ENCODE data around the gene USP6NL. TPM values are rescaled to one million over a fixed set of nuclear protein-coding genes. Genes with fewer than 3 reads are reported as not detected.

Gene USP6NL
- total RNA-seq, 1 donor from 2014 or later = 39.9 TPM

DNA sequence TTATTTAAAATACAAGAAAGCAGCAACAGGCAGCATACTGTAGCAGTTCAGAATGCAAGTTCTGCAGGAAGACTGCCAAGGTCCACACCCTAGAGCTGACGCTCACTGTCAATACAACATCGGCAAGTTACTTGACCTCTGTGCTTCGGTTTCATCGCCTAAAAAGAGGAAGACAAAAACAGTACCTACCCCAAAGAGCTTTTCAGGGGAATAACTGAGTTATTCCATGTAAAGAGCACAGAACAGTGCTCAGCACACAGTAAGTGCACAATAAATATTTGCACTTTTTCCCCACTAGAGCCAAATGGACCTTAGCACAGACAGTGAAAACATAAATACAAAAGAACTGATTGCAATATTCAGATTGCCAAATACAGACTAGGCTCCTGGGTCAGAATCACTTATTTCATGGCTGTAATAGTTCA is 88.6 kb downstream of the USP6NL start:
- Histone ChIP-seq H3F3A (ENCODE audit: low read depth) (peaks cover 3% of the 10 kb centered on the region), H3K9me3 (ENCODE audit: low read depth) (no peaks in the 10 kb centered on the region), H3K79me2 (ENCODE audit: low read depth) (peaks cover 16% of the 10 kb centered on the region), H3K4me2 (no peak overlapping the region), H2AFZ (replicated peaks) (no peak overlapping the region), H4K20me1 (ENCODE audit: low read depth) (peaks cover 6% of the 10 kb centered on the region), H3K27me3 (no peaks in the 10 kb centered on the region), H3K27ac (no peak overlapping the region), H3K36me3 (peaks cover 14% of the 10 kb centered on the region), H3K4me3 (no peak overlapping the region), H3K4me1 (no peaks in the 10 kb centered on the region), H3K9ac (no peak overlapping the region)
- Mint-ChIP-seq H3K4me1 (peaks cover 5% of the 10 kb centered on the region), H3K9me3 (no peaks in the 10 kb centered on the region), H3K27me3 (ENCODE audit: insufficient read depth, low read depth) (no peaks in the 10 kb centered on the region), H3K36me3 (peaks cover 15% of the 10 kb centered on the region), H3K27ac (no peak overlapping the region), H3K4me3 (no peak overlapping the region)
- DNase-seq (ENCODE audit: low spot score) = no peak
- no peak for TF ChIP-seq EZH2 (IDR thresholded peaks at IDR 0.05)
- TF ChIP-seq, protein P1, sequence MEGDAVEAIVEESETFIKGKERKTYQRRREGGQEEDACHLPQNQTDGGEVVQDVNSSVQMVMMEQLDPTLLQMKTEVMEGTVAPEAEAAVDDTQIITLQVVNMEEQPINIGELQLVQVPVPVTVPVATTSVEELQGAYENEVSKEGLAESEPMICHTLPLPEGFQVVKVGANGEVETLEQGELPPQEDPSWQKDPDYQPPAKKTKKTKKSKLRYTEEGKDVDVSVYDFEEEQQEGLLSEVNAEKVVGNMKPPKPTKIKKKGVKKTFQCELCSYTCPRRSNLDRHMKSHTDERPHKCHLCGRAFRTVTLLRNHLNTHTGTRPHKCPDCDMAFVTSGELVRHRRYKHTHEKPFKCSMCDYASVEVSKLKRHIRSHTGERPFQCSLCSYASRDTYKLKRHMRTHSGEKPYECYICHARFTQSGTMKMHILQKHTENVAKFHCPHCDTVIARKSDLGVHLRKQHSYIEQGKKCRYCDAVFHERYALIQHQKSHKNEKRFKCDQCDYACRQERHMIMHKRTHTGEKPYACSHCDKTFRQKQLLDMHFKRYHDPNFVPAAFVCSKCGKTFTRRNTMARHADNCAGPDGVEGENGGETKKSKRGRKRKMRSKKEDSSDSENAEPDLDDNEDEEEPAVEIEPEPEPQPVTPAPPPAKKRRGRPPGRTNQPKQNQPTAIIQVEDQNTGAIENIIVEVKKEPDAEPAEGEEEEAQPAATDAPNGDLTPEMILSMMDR (IDR thresholded peaks at IDR 0.05) = no peak
- TF ChIP-seq EZH2phosphoT487 (IDR thresholded peaks at IDR 0.05) = no peak

DNA sequence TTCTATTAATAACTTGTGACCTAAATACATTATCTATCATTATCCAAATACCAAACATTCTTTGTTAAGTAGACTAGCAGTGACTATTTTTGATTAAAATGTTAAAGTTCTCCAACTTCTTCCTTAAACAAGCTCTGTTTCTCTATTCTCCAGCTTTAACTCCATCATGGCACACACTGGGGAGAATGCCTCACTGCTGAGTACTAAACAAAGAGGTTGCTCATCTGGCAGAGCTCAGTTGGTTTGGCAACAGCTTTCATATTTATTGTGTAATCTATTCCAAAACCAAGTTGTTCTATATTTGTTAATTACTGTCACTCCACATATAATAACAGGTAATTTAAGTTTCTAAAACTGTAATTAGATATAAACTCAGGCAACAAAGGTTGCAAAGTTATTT is 89.6 kb downstream of the USP6NL start:
- Histone ChIP-seq H3K9ac (no peak overlapping the region), H3K4me2 (no peak overlapping the region), H4K20me1 (ENCODE audit: low read depth) (peaks cover 6% of the 10 kb centered on the region), H3K9me3 (ENCODE audit: low read depth) (no peaks in the 10 kb centered on the region), H3K36me3 (peaks cover 12% of the 10 kb centered on the region), H3K4me3 (no peak overlapping the region), H3K27me3 (no peaks in the 10 kb centered on the region), H2AFZ (replicated peaks) (no peak overlapping the region), H3K4me1 (no peaks in the 10 kb centered on the region), H3K79me2 (ENCODE audit: low read depth) (peaks cover 6% of the 10 kb centered on the region), H3F3A (ENCODE audit: low read depth) (peaks cover 3% of the 10 kb centered on the region), H3K27ac (no peak overlapping the region)
- Mint-ChIP-seq H3K4me1 (peaks cover 5% of the 10 kb centered on the region), H3K4me3 (no peak overlapping the region), H3K36me3 (peaks cover 15% of the 10 kb centered on the region), H3K27me3 (ENCODE audit: insufficient read depth, low read depth) (no peaks in the 10 kb centered on the region), H3K9me3 (no peaks in the 10 kb centered on the region), H3K27ac (no peak overlapping the region)
- no peak for DNase-seq (ENCODE audit: low spot score)
- TF ChIP-seq, protein P1 (IDR thresholded peaks at IDR 0.05) = no peak
- TF ChIP-seq EZH2 (IDR thresholded peaks at IDR 0.05) (no peak), EZH2phosphoT487 (IDR thresholded peaks at IDR 0.05) (no peak)

DNA sequence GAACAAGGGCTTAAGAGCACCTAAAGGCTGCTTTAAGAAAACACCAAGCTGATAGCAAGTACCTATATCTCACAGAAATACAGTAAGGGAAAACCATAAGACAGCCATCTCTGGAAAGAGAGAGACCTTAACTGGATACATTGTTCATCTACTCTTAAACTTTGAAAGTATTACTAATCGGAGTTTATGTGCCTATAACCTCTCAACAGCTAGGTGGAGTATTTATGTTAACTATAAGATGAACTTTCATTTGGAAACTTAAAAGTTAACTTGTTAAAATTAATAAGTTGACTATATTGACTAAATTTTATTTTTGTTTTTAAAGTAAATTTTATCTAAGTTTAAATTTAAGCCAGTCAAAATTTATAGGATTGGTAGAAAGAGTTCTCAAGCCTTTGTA is 90.6 kb downstream of the USP6NL start:
- Mint-ChIP-seq H3K9me3 (no peaks in the 10 kb centered on the region), H3K36me3 (peaks cover 14% of the 10 kb centered on the region), H3K4me3 (no peak overlapping the region), H3K4me1 (peaks cover 5% of the 10 kb centered on the region), H3K27ac (no peak overlapping the region), H3K27me3 (ENCODE audit: insufficient read depth, low read depth) (no peaks in the 10 kb centered on the region)
- no peak overlapping the region for H3K27ac ChIP-seq
- no peak overlapping the region for H3K4me2 ChIP-seq
- H3K4me1 ChIP-seq = no peaks in the 10 kb centered on the region
- peaks cover 3% of the 10 kb centered on the region for H3F3A ChIP-seq (ENCODE audit: low read depth)
- no peaks in the 10 kb centered on the region for H3K27me3 ChIP-seq
- no peak for DNase-seq (ENCODE audit: low spot score)
- H3K9ac ChIP-seq = no peak overlapping the region
- H4K20me1 ChIP-seq (ENCODE audit: low read depth) = peaks cover 9% of the 10 kb centered on the region
- no peaks in the 10 kb centered on the region for H3K9me3 ChIP-seq (ENCODE audit: low read depth)
- no peak overlapping the region for H3K4me3 ChIP-seq
- no peaks in the 10 kb centered on the region for H3K79me2 ChIP-seq (ENCODE audit: low read depth)
- TF ChIP-seq EZH2phosphoT487 (IDR thresholded peaks at IDR 0.05) (no peak), EZH2 (IDR thresholded peaks at IDR 0.05) (no peak)
- TF ChIP-seq, protein P1 (IDR thresholded peaks at IDR 0.05) = no peak
- H3K36me3 ChIP-seq = peaks cover 9% of the 10 kb centered on the region
- no peak overlapping the region for H2AFZ ChIP-seq (replicated peaks)
